NCI-H460 (cell line): Measurements from ENCODE around the gene ITGA1. TPM values are rescaled to one million over a fixed set of nuclear protein-coding genes. Genes with fewer than 3 reads are reported as not detected.
"Not testable (repeated sequence)": the region's sequence is repeated elsewhere in the genome, so short reads cannot be mapped to it uniquely, and the experiment has no call there.

Experiments used
- DNase-seq: peaks from one replicate; pipeline ENCODE4 v3.0.0-alpha.2; 2016; ENCODE audit warnings: low read depth; ENCODE audit errors: extremely low read depth
- total RNA-seq: library from RNA; depleted of rRNA; stranded (reverse); fragments of >200 nt; shearing (Covaris generic); gene quantifications from 2 replicates; pipeline ENCODE4 v1.2.3, GENCODE V29; 2014

The ITGA1 gene
- total RNA-seq, 1 experiment from 2014 or later = 2.7 TPM

- DNase-seq = peak; percentile 92
Observed at GRCh38 chr5:52799983-52800393, 12.3 kb downstream of the ITGA1 start.

DNA sequence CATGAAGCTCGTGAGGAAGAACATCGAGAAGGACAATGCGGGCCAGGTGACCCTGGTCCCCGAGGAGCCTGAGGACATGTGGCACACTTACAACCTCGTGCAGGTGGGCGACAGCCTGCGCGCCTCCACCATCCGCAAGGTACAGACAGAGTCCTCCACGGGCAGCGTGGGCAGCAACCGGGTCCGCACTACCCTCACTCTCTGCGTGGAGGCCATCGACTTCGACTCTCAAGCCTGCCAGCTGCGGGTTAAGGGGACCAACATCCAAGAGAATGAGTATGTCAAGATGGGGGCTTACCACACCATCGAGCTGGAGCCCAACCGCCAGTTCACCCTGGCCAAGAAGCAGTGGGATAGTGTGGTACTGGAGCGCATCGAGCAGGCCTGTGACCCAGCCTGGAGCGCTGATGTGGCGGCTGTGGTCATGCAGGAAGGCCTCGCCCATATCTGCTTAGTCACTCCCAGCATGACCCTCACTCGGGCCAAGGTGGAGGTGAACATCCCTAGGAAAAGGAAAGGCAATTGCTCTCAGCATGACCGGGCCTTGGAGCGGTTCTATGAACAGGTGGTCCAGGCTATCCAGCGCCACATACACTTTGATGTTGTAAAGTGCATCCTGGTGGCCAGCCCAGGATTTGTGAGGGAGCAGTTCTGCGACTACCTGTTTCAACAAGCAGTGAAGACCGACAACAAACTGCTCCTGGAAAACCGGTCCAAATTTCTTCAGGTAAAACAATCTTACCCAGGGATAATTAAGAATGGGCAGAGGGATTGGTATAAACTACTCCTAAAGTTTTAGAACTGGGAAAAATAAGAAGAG lies 12.9 kb downstream of the ITGA1 start:
- DNase-seq = peak; percentile 67

DNA sequence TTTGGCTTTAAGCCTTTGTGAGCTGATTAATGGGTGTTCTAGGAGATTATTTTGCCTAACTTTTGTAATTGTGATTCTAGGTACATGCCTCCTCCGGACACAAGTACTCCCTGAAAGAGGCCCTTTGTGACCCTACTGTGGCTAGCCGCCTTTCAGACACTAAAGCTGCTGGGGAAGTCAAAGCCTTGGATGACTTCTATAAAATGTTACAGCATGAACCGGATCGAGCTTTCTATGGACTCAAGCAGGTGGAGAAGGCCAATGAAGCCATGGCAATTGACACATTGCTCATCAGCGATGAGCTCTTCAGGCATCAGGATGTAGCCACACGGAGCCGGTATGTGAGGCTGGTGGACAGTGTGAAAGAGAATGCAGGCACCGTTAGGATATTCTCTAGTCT lies 13.6 kb downstream of the ITGA1 start:
- DNase-seq = no peak

- DNase-seq = no peak
Observed at GRCh38 chr5:52802272-52802973, 14.7 kb downstream of the ITGA1 start.

DNA sequence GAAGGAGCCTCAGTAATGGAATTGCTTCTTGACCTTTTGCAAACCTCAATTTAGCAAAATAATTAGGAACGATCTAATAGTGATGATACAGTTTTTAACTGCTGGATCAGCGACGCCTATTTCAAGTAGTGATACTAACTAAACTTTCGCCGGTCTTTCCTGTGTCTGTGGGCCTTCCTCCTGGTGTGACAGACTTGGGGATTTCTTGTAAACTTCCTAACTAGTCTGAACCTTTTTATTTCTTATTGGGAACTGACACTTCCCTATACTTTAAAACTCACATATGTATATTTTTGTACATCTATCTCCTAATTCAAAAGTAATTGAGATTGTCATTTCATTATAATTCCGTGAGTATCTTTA lies 15.2 kb downstream of the ITGA1 start:
- DNase-seq = no peak

- no peak for DNase-seq
Observed at GRCh38 chr5:52804387-52804791, 16.7 kb downstream of the ITGA1 start.

DNA sequence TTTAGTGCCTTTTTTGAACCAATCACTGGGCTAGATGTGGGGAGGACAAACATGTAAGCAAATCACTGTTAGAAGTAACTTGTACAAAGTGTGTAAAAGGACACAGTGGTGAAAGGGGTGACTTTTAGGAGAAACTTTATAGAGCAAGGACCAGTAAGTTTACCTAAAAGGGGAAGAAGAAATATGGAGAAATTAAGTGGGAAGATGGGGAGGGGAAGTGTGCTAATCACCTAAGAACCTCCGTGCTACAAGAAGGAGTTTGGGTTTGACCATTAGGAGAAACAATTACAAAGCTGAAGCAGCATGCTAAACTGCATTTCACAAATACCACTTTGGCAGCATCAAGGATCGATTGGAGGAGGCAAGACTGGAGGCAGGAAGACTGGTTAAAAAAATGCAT lies 17.3 kb downstream of the ITGA1 start:
- DNase-seq = no peak

DNA sequence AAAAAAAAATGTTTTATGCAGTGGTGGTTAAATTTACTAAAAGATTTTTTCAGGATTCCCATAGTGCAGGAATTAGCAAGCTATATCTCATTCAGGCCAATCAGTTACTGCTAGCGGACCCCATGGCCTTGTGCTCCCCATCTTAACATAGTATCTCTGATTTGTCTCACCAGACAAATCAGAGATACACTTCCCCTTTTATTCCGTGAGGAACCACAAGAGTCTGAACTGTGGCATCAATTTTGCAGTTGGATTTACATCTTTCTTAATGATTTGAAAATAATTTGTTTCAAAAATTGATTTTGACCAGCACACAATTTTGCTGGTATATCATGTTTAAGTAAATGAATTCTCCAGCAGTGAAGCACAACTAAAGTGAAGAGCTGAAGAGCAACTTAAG lies 17.9 kb downstream of the ITGA1 start:
- DNase-seq = no peak

DNA sequence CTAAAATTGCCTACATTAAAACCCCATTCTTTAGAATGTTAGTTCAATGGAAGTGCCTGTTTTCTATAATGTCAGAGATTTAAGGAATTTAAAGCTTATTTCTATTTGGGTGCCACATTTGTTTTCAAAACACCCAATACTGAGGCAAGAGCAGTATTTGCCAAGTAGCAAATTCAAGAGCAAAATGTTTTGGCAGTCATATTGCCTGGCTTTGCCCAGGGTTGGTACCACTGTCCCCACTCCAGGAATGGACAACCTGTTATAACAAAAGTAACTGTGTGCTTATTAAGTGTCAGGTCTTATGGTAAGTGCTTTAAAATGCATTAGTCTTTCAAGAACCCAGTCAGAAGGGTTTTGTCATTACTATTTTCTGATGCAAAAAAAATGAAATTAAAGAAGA lies 19.3 kb downstream of the ITGA1 start:
- no peak for DNase-seq

DNA sequence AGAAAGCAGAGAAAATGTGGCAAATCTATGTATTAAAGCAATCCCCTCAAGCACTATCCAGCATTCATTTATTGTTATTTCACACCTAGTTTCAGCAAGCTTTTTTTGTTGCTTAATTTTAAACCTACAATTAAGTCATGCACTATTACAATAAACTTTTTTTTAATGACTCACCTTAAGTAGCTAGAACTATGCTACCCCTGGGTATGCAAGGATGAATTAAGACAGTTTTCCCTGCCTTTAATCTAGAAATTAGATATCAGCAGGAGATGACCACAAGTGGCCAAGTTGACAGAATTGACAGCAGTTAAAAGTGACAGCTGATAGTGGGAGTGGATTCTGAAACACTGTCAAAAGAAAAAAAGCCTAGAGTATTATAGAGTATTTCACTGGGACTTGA lies 20.0 kb downstream of the ITGA1 start:
- DNase-seq = no peak

- DNase-seq = no peak
Observed at GRCh38 chr5:52808316-52808901, 20.7 kb downstream of the ITGA1 start.

- no peak for DNase-seq
Observed at GRCh38 chr5:52809884-52810283, 22.2 kb downstream of the ITGA1 start.

DNA sequence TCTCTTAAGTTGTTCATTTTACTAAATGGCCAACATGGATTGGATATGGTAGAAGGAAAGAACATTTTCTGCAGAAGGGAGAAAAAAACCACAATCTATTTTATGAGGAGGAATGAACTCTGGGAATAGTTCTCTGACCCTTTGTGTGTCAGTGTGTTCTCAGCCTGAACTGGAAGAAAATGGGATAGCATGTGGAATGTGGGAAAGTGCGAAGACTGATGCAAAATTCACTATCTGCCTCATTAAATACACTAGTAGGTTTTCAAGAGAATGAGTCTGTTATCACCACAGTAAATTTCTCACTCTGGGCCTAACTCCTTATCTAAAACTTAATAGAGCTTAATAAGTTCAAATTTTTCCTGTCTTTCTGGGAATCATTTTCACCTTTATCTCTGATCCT lies 22.7 kb downstream of the ITGA1 start:
- DNase-seq = no peak

GRCh38 chr5:52811067-52811749 lies 23.5 kb downstream of the ITGA1 start:
- peak; percentile 67 for DNase-seq

DNA sequence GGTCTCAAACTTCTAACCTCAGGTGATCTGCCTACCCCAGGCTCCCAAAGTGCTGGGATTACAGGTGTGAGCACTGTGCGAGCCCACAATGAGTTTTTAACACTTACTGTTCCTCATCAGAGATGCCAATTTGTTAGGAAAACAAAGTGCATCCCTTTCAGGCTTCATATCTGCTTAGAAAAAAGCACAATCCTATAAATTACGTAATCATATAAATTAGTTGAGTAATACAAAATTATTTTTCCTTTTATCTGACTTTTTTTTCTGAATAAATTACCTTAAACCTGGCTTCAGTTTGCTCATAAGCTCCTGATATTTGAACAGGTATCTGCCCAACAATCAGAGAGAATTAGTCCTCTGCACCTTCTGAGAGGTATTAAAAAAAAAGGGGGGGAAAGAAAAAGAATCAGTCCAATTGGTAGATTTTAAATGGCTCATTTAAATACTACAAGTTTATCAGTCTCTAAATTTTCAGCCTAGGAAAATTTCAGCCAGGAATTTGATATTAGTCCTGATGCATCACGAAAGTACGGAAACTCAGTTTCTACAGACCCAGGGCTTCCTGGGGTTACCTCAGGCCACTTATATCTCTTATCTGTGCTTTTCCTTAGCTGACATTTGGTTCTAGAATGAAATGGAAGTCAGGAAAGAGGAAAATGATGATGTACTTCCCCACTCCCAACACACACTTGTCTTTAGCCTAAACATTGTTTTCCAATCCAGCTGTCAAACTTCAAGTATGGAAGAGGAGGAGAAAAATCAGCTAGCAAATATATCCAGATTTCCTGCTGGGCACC lies 26.8 kb downstream of the ITGA1 start:
- DNase-seq = no peak

DNA sequence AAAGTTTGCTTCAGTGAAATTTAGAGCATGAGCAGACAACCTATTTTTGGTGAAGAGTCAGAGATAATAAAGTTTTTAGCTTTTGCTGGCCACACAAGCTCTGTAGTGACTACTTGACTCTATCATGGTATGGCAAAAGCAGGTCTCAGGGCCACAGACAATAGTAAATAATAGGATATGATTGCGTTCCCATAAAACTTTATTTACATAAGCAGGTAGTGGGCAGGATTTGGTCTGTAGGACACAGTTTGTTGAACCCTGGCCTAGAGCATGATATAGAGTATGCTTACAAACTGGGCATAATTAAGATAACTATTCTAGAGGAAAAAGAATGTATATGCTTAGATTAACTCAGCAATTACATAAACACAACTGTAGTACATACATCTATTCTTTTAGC lies 30.1 kb downstream of the ITGA1 start:
- DNase-seq = no peak

GRCh38 chr5:52818360-52818759 lies 30.6 kb downstream of the ITGA1 start:
- DNase-seq = no peak

GRCh38 chr5:52818807-52819206 lies 31.1 kb downstream of the ITGA1 start:
- DNase-seq = not testable (repeated sequence)

GRCh38 chr5:52821901-52822300 lies 34.2 kb downstream of the ITGA1 start:
- no peak for DNase-seq

- DNase-seq = no peak
Observed at GRCh38 chr5:52822437-52822836, 34.7 kb downstream of the ITGA1 start.

- no peak for DNase-seq
Observed at GRCh38 chr5:52824827-52825226, 37.1 kb downstream of the ITGA1 start.
